Measurements from ENCODE around the gene B3GALT6.

The B3GALT6 gene

DNA sequence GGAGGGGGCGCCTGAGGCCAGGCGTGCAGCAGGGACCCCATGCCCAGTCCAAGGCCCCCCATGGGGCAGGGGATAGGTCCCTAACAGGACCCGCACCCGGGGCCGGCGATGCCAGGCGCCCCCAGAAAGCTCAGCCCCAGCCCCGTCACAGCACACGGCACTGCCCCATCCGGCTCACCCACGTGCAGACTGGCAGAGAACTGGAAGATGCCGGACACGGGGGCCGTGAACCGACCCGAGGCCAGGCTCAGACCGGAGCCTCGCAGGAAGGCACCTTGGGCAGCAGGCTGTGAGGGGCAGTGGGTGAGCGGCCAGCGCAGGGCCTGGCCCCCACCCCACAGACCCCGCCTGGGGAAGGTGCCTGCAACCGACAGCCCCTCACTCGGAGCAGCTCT, 11.2 kb downstream of the B3GALT6 start:
- H3K27ac ChIP-seq = no peak overlapping the region
- no peak overlapping the region for H3K4me3 ChIP-seq
- no peak for DNase-seq (ENCODE audit: low spot score)
- TF ChIP-seq, protein P1, sequence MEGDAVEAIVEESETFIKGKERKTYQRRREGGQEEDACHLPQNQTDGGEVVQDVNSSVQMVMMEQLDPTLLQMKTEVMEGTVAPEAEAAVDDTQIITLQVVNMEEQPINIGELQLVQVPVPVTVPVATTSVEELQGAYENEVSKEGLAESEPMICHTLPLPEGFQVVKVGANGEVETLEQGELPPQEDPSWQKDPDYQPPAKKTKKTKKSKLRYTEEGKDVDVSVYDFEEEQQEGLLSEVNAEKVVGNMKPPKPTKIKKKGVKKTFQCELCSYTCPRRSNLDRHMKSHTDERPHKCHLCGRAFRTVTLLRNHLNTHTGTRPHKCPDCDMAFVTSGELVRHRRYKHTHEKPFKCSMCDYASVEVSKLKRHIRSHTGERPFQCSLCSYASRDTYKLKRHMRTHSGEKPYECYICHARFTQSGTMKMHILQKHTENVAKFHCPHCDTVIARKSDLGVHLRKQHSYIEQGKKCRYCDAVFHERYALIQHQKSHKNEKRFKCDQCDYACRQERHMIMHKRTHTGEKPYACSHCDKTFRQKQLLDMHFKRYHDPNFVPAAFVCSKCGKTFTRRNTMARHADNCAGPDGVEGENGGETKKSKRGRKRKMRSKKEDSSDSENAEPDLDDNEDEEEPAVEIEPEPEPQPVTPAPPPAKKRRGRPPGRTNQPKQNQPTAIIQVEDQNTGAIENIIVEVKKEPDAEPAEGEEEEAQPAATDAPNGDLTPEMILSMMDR (IDR thresholded peaks at IDR 0.05) = no peak

DNA sequence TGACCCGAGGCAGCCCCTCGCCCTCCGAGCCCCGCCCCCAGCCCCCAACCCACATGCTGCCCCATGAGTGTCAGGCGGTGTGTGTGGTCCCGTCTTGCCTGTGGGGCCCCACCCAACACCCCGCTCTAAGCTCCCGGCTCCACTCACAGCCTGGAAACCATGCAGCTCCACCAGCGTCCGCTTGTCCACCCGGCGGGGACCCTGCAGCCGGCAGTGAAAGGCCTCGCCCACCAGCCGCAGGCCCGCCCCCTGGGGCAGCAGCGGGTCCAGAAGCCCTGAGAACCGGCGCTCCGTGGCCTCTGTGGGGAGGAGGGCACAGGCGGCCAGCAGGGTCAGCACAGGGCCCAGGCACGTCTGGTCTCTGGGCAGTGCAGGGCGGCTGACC, 11.8 kb downstream of the B3GALT6 start:
- Histone ChIP-seq H3K4me3 (no peak overlapping the region), H3K27ac (no peak overlapping the region)
- DNase-seq (ENCODE audit: low spot score) = no peak
- TF ChIP-seq, protein P1 (IDR thresholded peaks at IDR 0.05) = no peak

DNA sequence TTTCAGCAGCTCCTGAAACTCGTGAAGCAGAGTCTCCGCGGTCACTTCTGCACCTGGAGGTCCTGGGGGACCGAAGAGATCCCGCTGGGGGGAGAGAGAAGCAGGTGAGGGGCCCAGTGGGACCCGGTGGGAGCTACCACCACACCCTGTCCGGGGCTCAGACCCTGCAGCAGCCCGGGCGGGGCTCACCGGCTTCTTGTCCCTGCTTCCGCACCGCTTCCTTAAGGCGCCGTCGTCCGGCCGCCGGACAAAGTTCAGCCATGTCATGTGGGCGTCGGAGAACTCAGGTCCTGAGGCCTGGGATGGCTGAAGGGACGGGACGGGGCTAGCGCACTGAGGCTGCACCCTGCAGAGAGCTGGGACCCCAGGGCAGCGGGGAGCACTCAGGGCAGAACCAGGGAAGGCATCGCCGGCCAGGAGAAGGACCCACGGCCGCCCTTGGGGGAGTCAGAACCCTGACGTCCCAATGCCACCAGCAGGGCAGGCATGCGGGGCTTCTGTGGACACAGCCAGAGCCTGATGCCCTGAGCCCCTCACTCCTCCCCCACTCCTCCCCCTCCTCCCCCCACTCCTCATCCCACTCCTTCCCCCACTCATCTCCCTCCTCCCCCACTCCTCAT, 12.3 kb downstream of the B3GALT6 start:
- Histone ChIP-seq H3K27ac (no peak overlapping the region), H3K4me3 (no peak overlapping the region)
- no peak for DNase-seq (ENCODE audit: low spot score)
- TF ChIP-seq, protein P1 (IDR thresholded peaks at IDR 0.05) = no peak

DNA sequence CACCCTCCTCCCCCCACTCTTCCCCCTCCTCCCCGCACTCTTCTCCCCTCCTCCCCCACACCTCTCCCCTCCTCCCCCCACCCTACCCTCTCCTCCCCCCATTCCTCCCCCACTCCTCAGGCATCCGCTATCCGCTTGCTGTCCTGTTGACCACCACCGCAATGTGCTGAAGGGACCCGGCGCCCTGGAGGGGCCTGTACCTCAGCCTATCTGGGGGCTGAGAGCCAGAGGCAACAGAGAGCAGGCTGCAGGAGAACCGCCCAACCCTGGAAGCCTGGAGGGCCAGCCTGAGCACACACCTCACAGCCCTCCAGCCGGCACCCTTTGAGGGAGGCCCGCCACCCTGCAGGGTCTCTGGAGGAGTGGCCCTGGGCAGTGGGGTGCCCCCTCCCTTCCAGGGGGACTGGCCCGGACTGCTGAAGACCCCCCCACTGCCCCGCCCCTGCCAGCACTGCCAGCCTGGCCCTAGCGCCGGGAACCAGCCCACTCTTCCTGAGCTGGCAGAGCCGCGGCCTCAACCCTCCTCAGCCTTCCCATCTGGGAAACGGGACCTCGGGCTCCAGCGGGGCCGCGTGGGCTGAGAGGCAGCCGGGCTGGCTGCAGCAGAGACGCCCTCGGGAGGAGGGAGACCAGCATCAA, 13.3 kb downstream of the B3GALT6 start:
- TF ChIP-seq, protein P1 (IDR thresholded peaks at IDR 0.05) = no peak
- H3K4me3 ChIP-seq = no peak overlapping the region
- no peak for DNase-seq (ENCODE audit: low spot score)
- no peak overlapping the region for H3K27ac ChIP-seq

DNA sequence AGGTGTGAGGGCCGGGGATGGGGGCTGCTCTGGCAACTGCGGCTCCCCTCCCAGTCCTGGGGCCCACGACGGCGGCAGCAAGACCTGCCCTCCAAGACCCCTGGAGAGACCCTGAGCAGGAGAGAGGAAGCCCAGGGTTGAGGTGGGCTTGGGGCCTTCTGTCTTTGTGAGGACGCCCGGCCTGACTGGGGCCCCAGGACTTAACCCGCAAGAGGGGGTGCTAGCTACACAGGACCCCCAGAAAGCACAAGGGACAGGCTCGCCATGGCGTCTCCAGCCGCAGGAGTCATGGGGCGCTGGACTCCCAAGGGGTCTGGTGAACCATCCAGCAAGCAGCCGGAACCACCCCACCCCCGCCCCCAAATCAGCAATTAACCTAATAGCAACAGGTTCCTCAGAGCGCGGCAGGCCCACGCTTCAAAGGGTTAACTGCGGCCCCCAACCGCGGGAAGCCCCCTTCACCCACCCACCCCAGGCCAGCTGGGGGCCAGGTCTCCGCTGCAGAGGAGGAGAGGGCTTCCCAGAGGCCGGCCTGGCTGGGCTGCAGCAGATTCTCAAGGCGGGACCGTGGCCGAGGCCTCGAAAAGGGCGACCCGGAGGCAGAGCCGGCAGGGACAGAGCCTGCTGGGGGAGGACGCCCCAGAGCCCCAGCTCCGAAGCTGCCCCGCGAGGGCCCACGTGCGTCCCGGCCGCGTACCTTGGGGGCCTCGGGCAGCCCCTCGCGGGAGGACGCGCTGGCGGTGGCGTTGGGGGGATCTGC, 14.0 kb downstream of the B3GALT6 start:
- no peak overlapping the region for H3K27ac ChIP-seq
- DNase-seq (ENCODE audit: low spot score) = no peak
- TF ChIP-seq, protein P1 (IDR thresholded peaks at IDR 0.05) = no peak
- H3K4me3 ChIP-seq = peak overlapping the region; percentile 34

DNA sequence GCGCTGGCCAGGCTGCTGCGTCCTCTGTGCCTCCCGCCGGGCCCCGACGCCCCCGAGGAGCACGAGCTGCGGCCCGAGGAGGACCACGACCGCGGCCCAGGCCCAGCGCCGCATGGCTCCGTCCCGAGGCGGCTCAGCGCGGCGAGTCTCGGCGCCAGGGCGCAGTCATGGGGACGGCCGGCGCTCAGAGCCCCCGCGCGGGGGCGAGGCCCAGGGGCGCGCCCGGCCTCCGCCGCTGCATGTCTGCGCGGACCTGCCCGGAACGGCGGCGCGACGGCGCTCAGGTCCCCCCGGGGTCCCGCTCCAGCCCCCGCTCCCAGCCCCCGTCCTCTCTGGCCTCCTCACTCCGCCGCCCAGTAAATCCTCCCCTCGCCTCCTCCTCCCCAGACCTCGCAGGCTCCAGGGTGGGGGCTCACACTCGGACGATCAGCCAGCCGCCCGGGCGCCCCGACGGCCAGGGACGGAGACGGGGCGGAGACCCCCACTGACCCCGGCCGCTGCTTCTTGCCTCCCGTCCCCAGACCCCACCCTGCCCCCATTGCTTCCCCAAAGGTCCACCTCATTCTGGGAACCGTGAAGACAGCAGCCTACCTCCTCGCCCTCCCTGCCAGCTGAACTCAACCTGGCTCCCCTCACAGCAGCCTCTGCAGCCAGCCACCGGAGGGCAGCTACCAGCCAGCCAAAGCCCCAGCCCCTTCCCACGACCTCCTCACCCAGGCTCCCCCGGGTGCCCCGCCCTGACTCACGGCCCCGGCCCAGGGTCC, 14.7 kb downstream of the B3GALT6 start, which contains the start of gene C1QTNF12:
Gene C1QTNF12, minus strand, starts transcription at position 146 of the 764 bp plus-strand sequence. Its CDS starts 32 bp downstream, at position 114.
- Histone ChIP-seq H3K4me3 (peak within 1 kb of the TSS; percentile 34), H3K27ac (no peak within 1 kb of the TSS)
- DNase-seq (ENCODE audit: low spot score) = no peak
- TF ChIP-seq, protein P1 (IDR thresholded peaks at IDR 0.05) = no peak

Measured in coronary artery (tissue), 2 donors.